B cell (primary cell): Measurements from ENCODE around the gene RABGAP1L. TPM values are rescaled to one million over a fixed set of nuclear protein-coding genes. Genes with fewer than 3 reads are reported as not detected.

Experiments used
- ATAC-seq: fragments of 200-7000 bp; cut with Tn5 transposase; one replicate; pipeline ENCODE4 v1.10.0; 2021; ENCODE audit warnings: low read depth, mild to moderate bottlenecking, moderate number of reproducible peaks, moderate library complexity
- CTCF ChIA-PET: fragments of 350-600 bp; sonication (Branson Sonifier 250); formaldehyde crosslinking; loops from one replicate; lab custom pipeline; 2021; ENCODE audit warnings: antibody characterized with exemption, inconsistent platforms; lab: Charles Lee
- POLR2A ChIA-PET: fragments of 350-600 bp; sonication (Branson Sonifier 250); formaldehyde crosslinking; loops from one replicate; lab custom pipeline; 2021; ENCODE audit warnings: antibody characterized with exemption; lab: Charles Lee
- DNase-seq: peaks from one replicate; pipeline ENCODE4 v3.0.0; 2013
- H2AFZ ChIP-seq: 2 replicates; pipeline ENCODE4 v1.6.1; 2012; ENCODE audit warnings: mild to moderate bottlenecking, low read depth, low read length; ENCODE audit not compliant: insufficient read depth, poor library complexity, severe bottlenecking
- H3K27ac ChIP-seq, 2 donors: 1 replicate in 1 of 2; 2 replicates in 1 of 2; pipeline ENCODE4 v1.5.1; 2012 to 2013; ENCODE audit warnings: low read length in 2 of 2, mild to moderate bottlenecking in 2 of 2, moderate library complexity in 1 of 2
- H3K27me3 ChIP-seq, 4 experiments: fragments of 200-600 bp in 1 of 4; sonication (generic) in 1 of 4; replicated peaks in 1 of 4; 1 replicate in 2 of 4; 2 replicates in 2 of 4; pipeline versions ENCODE4 v1.6.1 to v1.7.0; 2013 to 2016; ENCODE audit warnings: low read length in 3 of 4, mild to moderate bottlenecking in 2 of 4, mixed read lengths in 1 of 4, moderate library complexity in 1 of 4; ENCODE audit not compliant: insufficient read depth in 4 of 4, control insufficient read depth in 3 of 4; ENCODE audit errors: control extremely low read depth in 1 of 4
- H3K36me3 ChIP-seq, 2 experiments: replicated peaks in 1 of 2; 1 replicate in 1 of 2; 2 replicates in 1 of 2; pipeline versions ENCODE4 v1.6.1 to v1.7.1; 2013; ENCODE audit warnings: low read length in 1 of 2; ENCODE audit not compliant: insufficient read depth in 2 of 2, control insufficient read depth in 1 of 2; ENCODE audit errors: control extremely low read depth in 1 of 2, extremely low read depth in 1 of 2
- H3K4me1 ChIP-seq, 2 donors: fragments of 200-600 bp in 1 of 2; sonication (generic) in 1 of 2; 1 replicate in 1 of 2; 2 replicates in 1 of 2; pipeline versions ENCODE4 v1.5.1 to v1.6.1; 2013 to 2017; ENCODE audit warnings: low read length in 2 of 2; ENCODE audit not compliant: control insufficient read depth in 2 of 2, insufficient read depth in 2 of 2
- H3K4me2 ChIP-seq: replicated peaks from 2 replicates; pipeline ENCODE3; 2012; ENCODE audit warnings: mild to moderate bottlenecking, low read depth, low read length; ENCODE audit not compliant: poor library complexity, severe bottlenecking
- H3K4me3 ChIP-seq, 5 experiments: fragments of 200-600 bp in 1 of 5; sonication (generic) in 1 of 5; 1 replicate in 3 of 5; 2 replicates in 2 of 5; pipeline versions ENCODE4 v1.5.1 to v1.7.0; 2011 to 2016; ENCODE audit warnings: low read length in 4 of 5, mild to moderate bottlenecking in 4 of 5, low read depth in 2 of 5, control low read depth in 1 of 5, moderate library complexity in 1 of 5; ENCODE audit not compliant: insufficient read depth in 1 of 5; ENCODE audit errors: control extremely low read depth in 1 of 5, extremely low read depth in 1 of 5
- H3K79me2 ChIP-seq: fragments of 200-600 bp; sonication (generic); one replicate; pipeline ENCODE4 v1.6.0; 2016; ENCODE audit warnings: low read length; ENCODE audit not compliant: control insufficient read depth, insufficient read depth
- H3K9ac ChIP-seq: fragments of 200-600 bp; sonication (generic); 2 replicates; pipeline ENCODE4 v1.6.1; 2017; ENCODE audit warnings: mild to moderate bottlenecking, low read length, moderate library complexity
- H3K9me3 ChIP-seq, 3 donors: one replicate each; pipeline versions ENCODE4 v1.6.1 to v1.7.1; 2013; ENCODE audit warnings: low read length in 2 of 3; ENCODE audit not compliant: control insufficient read depth in 2 of 3, insufficient read depth in 1 of 3; ENCODE audit errors: control extremely low read depth in 1 of 3
- H4K20me1 ChIP-seq: 2 replicates; pipeline ENCODE4 v1.6.0; 2012; ENCODE audit warnings: mild to moderate bottlenecking, low read length; ENCODE audit not compliant: insufficient read depth, control insufficient read depth, poor library complexity, severe bottlenecking
- H3K27ac Mint-ChIP-seq: one replicate; pipeline ENCODE4 v1.8.0; 2021; ENCODE audit warnings: mixed read lengths
- H3K27me3 Mint-ChIP-seq: one replicate; pipeline ENCODE4 v1.8.0; 2021; ENCODE audit warnings: mixed read lengths
- H3K4me1 Mint-ChIP-seq: one replicate; pipeline ENCODE4 v1.8.0; 2021; ENCODE audit warnings: mixed read lengths
- H3K4me3 Mint-ChIP-seq: one replicate; pipeline ENCODE4 v1.8.0; 2021; ENCODE audit warnings: mixed read lengths
- H3K9me3 Mint-ChIP-seq: one replicate; pipeline ENCODE4 v1.8.0; 2022; ENCODE audit warnings: mixed read lengths; ENCODE audit not compliant: insufficient read depth
- CTCF ChIP-seq: fragments of 200-600 bp; IDR thresholded peaks from one replicate; pipeline ENCODE4 v1.8.0; 2022; ENCODE audit warnings: antibody characterized with exemption, mild to moderate bottlenecking
- EZH2 ChIP-seq: IDR thresholded peaks from 2 replicates; pipeline ENCODE4 v1.6.1; 2012; ENCODE audit warnings: borderline replicate concordance, low read depth, mild to moderate bottlenecking, moderate library complexity, low read length; ENCODE audit not compliant: insufficient read depth, poor library complexity, severe bottlenecking
- WGBS: methylation state at CpG from one replicate; pipeline ENCODE4 v1.1.5; 2013; ENCODE audit warnings: missing lambda C conversion rate; ENCODE audit not compliant: insufficient coverage; 5-methylcytosine and 5-hydroxymethylcytosine counted together
- intact Hi-C: fragments of 100-400 bp; cut with micrococcal nuclease; formaldehyde crosslinking; loops from one replicate; pipeline ENCODE4 v1.10.0; 2022
- polyA plus RNA-seq: library from polyadenylated mRNA; depleted of rRNA; stranded (reverse); fragments of >200 nt; gene quantifications from 2 replicates; pipeline ENCODE4 v1.2.3, GENCODE V29; 2012
- total RNA-seq, 2 donors: library from RNA; stranded (reverse); fragments of 120-200 nt in 1 of 2; gene quantifications; 1 replicate in 1 of 2; 2 replicates in 1 of 2; pipeline versions ENCODE4 v1.2.3 to v1.2.4, GENCODE V29; 2013 to 2022

RABGAP1L gene
- total and polyA plus RNA-seq, 2 donors (not counting 1 experiment from before 2014, with no cell fraction given): 34.9 to 159 TPM

DNA sequence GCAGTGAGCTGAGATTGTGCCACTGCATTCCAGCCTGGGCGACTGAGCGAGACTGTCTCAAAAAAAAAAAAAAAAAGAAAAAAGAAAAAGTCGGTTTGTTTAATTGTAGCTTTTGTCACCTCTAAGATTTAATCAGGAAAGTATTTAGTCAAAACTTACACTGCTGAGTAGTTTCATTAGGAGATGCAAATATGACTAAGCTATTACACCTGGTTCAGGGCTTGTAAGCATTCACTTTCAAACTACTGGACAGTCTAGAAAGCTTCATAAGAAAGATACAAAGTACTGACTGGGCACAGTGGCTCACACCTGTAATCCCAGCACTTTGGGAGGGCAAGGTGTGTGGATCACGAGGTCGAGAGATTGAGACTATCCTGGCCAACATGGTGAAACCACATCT is 764.5 kb downstream of the RABGAP1L start:
- Histone ChIP-seq H3K9ac (no peak overlapping the region), H3K4me1 (no peaks in the 10 kb centered on the region), H3K4me3 (no peak overlapping the region), H3K27me3 (no peaks in the 10 kb centered on the region), H3K27ac (no peak overlapping the region), H3K9me3 (peaks cover 0 to 10% (median 3%) of the 10 kb centered on the region in 3 donors), H2AFZ (no peak overlapping the region), H3K36me3 (peaks cover 1 to 6% of the 10 kb centered on the region in 2 experiments), H3K4me2 (no peak overlapping the region), H3K79me2 (no peaks in the 10 kb centered on the region), H4K20me1 (no peaks in the 10 kb centered on the region)
- intact Hi-C loops: no loop called here
- TF ChIP-seq EZH2 (no peak), CTCF (no peak)
- Mint-ChIP-seq H3K4me3 (no peak overlapping the region), H3K27me3 (no peaks in the 10 kb centered on the region), H3K27ac (no peak overlapping the region), H3K4me1 (no peaks in the 10 kb centered on the region), H3K9me3 (peaks cover 6% of the 10 kb centered on the region)
- CTCF ChIA-PET: no interaction called here
- ATAC-seq (no peak), DNase-seq (no peak)
- 80% methylated on average over 1 of the region's 5 CpGs for WGBS
- POLR2A ChIA-PET: no interaction called here

GRCh38 chr1:174928541-174928940 is 769.2 kb downstream of the RABGAP1L start:
- Mint-ChIP-seq H3K27me3 (no peaks in the 10 kb centered on the region), H3K9me3 (peaks cover 2% of the 10 kb centered on the region), H3K4me3 (no peak overlapping the region), H3K27ac (no peak overlapping the region), H3K4me1 (no peaks in the 10 kb centered on the region)
- Histone ChIP-seq H3K4me2 (no peak overlapping the region), H3K79me2 (no peaks in the 10 kb centered on the region), H3K36me3 (no peaks in the 10 kb centered on the region), H3K4me1 (no peaks in the 10 kb centered on the region), H3K27me3 (no peaks in the 10 kb centered on the region), H3K4me3 (no peak overlapping the region), H2AFZ (no peak overlapping the region), H3K27ac (no peak overlapping the region), H3K9ac (no peak overlapping the region), H4K20me1 (no peaks in the 10 kb centered on the region), H3K9me3 (peaks cover 0 to 8% (median 0%) of the 10 kb centered on the region in 3 donors)
- DNase-seq (no peak), ATAC-seq (no peak)
- TF ChIP-seq EZH2 (no peak), CTCF (no peak)
- CTCF ChIA-PET: no interaction called here
- no CpG with 5 or more reads among the region's 1 CpG for WGBS
- intact Hi-C loops: no loop called here
- POLR2A ChIA-PET: no interaction called here
